BE2C (cell line): ENCODE measurements around the gene ZKSCAN5.

Experiments used
- DNase-seq: peaks from one replicate; pipeline ENCODE4 v3.0.0-alpha.2; 2020
- H3K27me3 ChIP-seq: fragments of 250-450 bp; sonication (Bioruptor Pico); 2 replicates; pipeline ENCODE4 v1.5.1; 2020; ENCODE audit warnings: mild to moderate bottlenecking
- H3K36me3 ChIP-seq: fragments of 250-450 bp; sonication (Bioruptor Pico); 2 replicates; pipeline ENCODE4 v1.5.1; 2020; ENCODE audit warnings: mild to moderate bottlenecking
- H3K4me1 ChIP-seq: fragments of 250-450 bp; sonication (Bioruptor Pico); 2 replicates; pipeline ENCODE4 v1.5.1; 2020
- H3K4me3 ChIP-seq: 2 replicates; pipeline ENCODE4 v1.5.1; 2011; ENCODE audit warnings: low read depth, low read length
- H3K9me3 ChIP-seq: fragments of 250-450 bp; sonication (Bioruptor Pico); 2 replicates; pipeline ENCODE4 v1.5.1; 2020
- CTCF ChIP-seq: IDR thresholded peaks from 2 replicates; pipeline ENCODE4 v1.5.1; 2012; ENCODE audit warnings: mild to moderate bottlenecking, low read depth, low read length

Gene ZKSCAN5

GRCh38 chr7:99472561-99473314 is 31.7 kb upstream of the ZKSCAN5 start, which contains the start of gene ZNF789:
ZNF789 (plus strand) TSS chr7:99472890; CDS start chr7:99476457, 3,567 bp downstream.
- Histone ChIP-seq H3K4me3 (peak within 1 kb of the TSS; percentile 92), H3K27me3 (no peaks in the 10 kb centered on the region), H3K4me1 (no peaks in the 10 kb centered on the region; the same call in 1 of the 2 replicates), H3K36me3 (peaks cover under 1% of the 10 kb centered on the region; the same call in 1 of the 2 replicates), H3K9me3 (no peaks in the 10 kb centered on the region)
- TF ChIP-seq CTCF: no peak
- peak; percentile 99 for DNase-seq

- no peaks in the 10 kb centered on the region for H3K27me3 ChIP-seq
- no peak for DNase-seq
- no peaks in the 10 kb centered on the region; the same call in 1 of the 2 replicates for H3K4me1 ChIP-seq
- H3K4me3 ChIP-seq: peak overlapping the region; percentile 92
- TF ChIP-seq CTCF: no peak
- no peaks in the 10 kb centered on the region for H3K9me3 ChIP-seq
- H3K36me3 ChIP-seq: peaks cover 6% of the 10 kb centered on the region
Observed at GRCh38 chr7:99473315-99473596, 31.2 kb upstream of the ZKSCAN5 start.

- peaks cover 19% of the 10 kb centered on the region for H3K36me3 ChIP-seq
- H3K9me3 ChIP-seq: no peaks in the 10 kb centered on the region
- TF ChIP-seq CTCF: no peak
- H3K27me3 ChIP-seq: no peaks in the 10 kb centered on the region
- H3K4me3 ChIP-seq: no peak overlapping the region
- H3K4me1 ChIP-seq: no peaks in the 10 kb centered on the region; the same call in 1 of the 2 replicates
- no peak for DNase-seq
Observed at GRCh38 chr7:99476107-99476506, 28.4 kb upstream of the ZKSCAN5 start.

- H3K36me3 ChIP-seq: peaks cover 23% of the 10 kb centered on the region
- no peak for TF ChIP-seq CTCF
Observed at GRCh38 chr7:99478464-99479440, 25.7 kb upstream of the ZKSCAN5 start.

GRCh38 chr7:99485094-99485493 is 19.4 kb upstream of the ZKSCAN5 start:
- no peak overlapping the region for H3K4me3 ChIP-seq
- H3K9me3 ChIP-seq: no peaks in the 10 kb centered on the region
- H3K36me3 ChIP-seq: peaks cover 14% of the 10 kb centered on the region
- TF ChIP-seq CTCF: no peak
- no peaks in the 10 kb centered on the region for H3K4me1 ChIP-seq
- no peak for DNase-seq
- H3K27me3 ChIP-seq: no peaks in the 10 kb centered on the region

More at GRCh38 chr7:99478464-99479440, 25.7 kb upstream of the ZKSCAN5 start:
- Histone ChIP-seq H3K4me3 (no peak overlapping the region), H3K27me3 (no peaks in the 10 kb centered on the region), H3K9me3 (no peaks in the 10 kb centered on the region), H3K4me1 (no peaks in the 10 kb centered on the region; the same call in 1 of the 2 replicates)
- no peak for DNase-seq
